ENCODE data around the gene INIP. TPM values are rescaled to one million over a fixed set of nuclear protein-coding genes. Genes with fewer than 3 reads are reported as not detected.

Gene INIP
- total and polyA plus RNA-seq, 9 of the 15 experiments (the other 6 are each of a cell fraction or from before 2014, with no cell fraction given): 11.9 to 87.9 (median 37.3) TPM

- peak overlapping the region; percentile 64 for H2AFZ ChIP-seq (ENCODE audit: low read depth, low read length)
- TF ChIP-seq ZFX (CRISPR knock-in tag; IDR thresholded peaks at IDR 0.05) (no peak), DIDO1 (tag; IDR thresholded peaks at IDR 0.05; ENCODE audit: low read depth) (no peak), ZNF717 (CRISPR knock-in tag; IDR thresholded peaks at IDR 0.05) (no peak), CHCHD3 (CRISPR knock-in tag; IDR thresholded peaks at IDR 0.05) (no peak), ELF2 (CRISPR knock-in tag; IDR thresholded peaks at IDR 0.05) (no peak), RBM14 (IDR thresholded peaks at IDR 0.05; ENCODE audit: borderline replicate concordance, insufficient read depth, low read depth, low read length) (no peak), CBFA2T3 (IDR thresholded peaks at IDR 0.05) (no peak), TAF7 (tag; IDR thresholded peaks at IDR 0.05) (no peak), HDAC1 (IDR thresholded peaks at IDR 0.05) (no peak), FOS (IDR thresholded peaks at IDR 0.05; ENCODE audit: extremely low read depth, insufficient read length) (no peak), HES1 (IDR thresholded peaks at IDR 0.05; ENCODE audit: low read depth) (no peak), ZNF644 (tag; IDR thresholded peaks at IDR 0.05; ENCODE audit: low read depth) (no peak), CBX8 (IDR thresholded peaks at IDR 0.05; ENCODE audit: borderline replicate concordance, extremely low read depth, low read depth, low read length, poor library complexity, severe bottlenecking) (no peak), FOXJ3 (CRISPR knock-in tag; IDR thresholded peaks at IDR 0.05) (no peak), YY1 (IDR thresholded peaks at IDR 0.05; ENCODE audit: borderline replicate concordance in 1 of 3, control insufficient read depth in 1 of 3, extremely low read depth in 1 of 3, insufficient read depth in 3 of 3, insufficient read length in 1 of 3, insufficient replicate concordance in 2 of 3, low read depth in 1 of 3, low read length in 2 of 3) (no peak), SRF (CRISPR knock-in tag; IDR thresholded peaks at IDR 0.05) (no peak)
- TF ChIP-seq, protein P1, sequence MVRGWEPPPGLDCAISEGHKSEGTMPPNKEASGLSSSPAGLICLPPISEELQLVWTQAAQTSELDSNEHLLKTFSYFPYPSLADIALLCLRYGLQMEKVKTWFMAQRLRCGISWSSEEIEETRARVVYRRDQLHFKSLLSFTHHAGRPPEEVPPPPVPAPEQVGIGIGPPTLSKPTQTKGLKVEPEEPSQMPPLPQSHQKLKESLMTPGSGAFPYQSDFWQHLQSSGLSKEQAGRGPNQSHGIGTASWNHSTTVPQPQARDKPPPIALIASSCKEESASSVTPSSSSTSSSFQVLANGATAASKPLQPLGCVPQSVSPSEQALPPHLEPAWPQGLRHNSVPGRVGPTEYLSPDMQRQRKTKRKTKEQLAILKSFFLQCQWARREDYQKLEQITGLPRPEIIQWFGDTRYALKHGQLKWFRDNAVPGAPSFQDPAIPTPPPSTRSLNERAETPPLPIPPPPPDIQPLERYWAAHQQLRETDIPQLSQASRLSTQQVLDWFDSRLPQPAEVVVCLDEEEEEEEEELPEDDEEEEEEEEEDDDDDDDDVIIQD (CRISPR knock-in tag; IDR thresholded peaks at IDR 0.05): no peak
- TF ChIP-seq, protein P2, sequence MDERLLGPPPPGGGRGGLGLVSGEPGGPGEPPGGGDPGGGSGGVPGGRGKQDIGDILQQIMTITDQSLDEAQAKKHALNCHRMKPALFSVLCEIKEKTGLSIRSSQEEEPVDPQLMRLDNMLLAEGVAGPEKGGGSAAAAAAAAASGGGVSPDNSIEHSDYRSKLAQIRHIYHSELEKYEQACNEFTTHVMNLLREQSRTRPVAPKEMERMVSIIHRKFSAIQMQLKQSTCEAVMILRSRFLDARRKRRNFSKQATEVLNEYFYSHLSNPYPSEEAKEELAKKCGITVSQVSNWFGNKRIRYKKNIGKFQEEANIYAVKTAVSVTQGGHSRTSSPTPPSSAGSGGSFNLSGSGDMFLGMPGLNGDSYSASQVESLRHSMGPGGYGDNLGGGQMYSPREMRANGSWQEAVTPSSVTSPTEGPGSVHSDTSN (CRISPR knock-in tag; IDR thresholded peaks at IDR 0.05; ENCODE audit: low read depth): no peak
- TF ChIP-seq, protein P2 (tag; conservative IDR thresholded peaks at IDR 0.05; ENCODE audit: low read depth): no peak
Measured at GRCh38 chr9:112725961-112726360, 8.0 kb upstream of the INIP start.

More at GRCh38 chr9:112725961-112726360, 8.0 kb upstream of the INIP start:
- no peaks in the 10 kb centered on the region for H3K9me1 ChIP-seq (ENCODE audit: control insufficient read depth, insufficient read depth, low read length)
- FAIRE-seq: no peak
- DNase-seq (ENCODE audit: extremely low read depth in 1 of 4, low spot score in 3 of 4): no peak
- H3K9me3 ChIP-seq (replicated peaks; ENCODE audit: control insufficient read depth, insufficient read depth, low read depth, low read length): no peaks in the 10 kb centered on the region
- no TSS peak for BruUV-seq (replicated peaks)
- no peaks in the 10 kb centered on the region for H3K4me1 ChIP-seq (replicated peaks in 1 of 2; ENCODE audit: control insufficient read depth in 2 of 2, insufficient read depth in 2 of 2, low read length in 2 of 2)
- intact Hi-C loops (cut with micrococcal nuclease): no loop called here
- H3K4me2 ChIP-seq (ENCODE audit: insufficient read depth, low read length): no peak overlapping the region
- 34% methylated on average over 3 of the region's 3 CpGs for WGBS (ENCODE audit: insufficient coverage, low coverage, missing lambda C conversion rate)
- in situ Hi-C loops (cut with MboI): no loop called here
- H3K9ac ChIP-seq (ENCODE audit: insufficient read depth in 1 of 2, low read depth in 2 of 2, low read length in 2 of 2): no peak overlapping the region
- H4K20me1 ChIP-seq (replicated peaks; ENCODE audit: control insufficient read depth, insufficient read depth, low read length): no peaks in the 10 kb centered on the region
- no peak overlapping the region for H3K4me3 ChIP-seq
- CTCF ChIA-PET (ENCODE audit: low intra/inter-chr PET ratio): no interaction called here
- POLR2A ChIA-PET: no interaction called here
- no peaks in the 10 kb centered on the region for H3K36me3 ChIP-seq (ENCODE audit: control insufficient read depth, insufficient read depth, low read length)
- no peak overlapping the region for H3K27ac ChIP-seq (ENCODE audit: extremely low read depth, low read depth, low read length)
- no peaks in the 10 kb centered on the region for H3K79me2 ChIP-seq (ENCODE audit: control insufficient read depth, insufficient read depth, low read length)
- ATAC-seq: peak; percentile 68
- no peaks in the 10 kb centered on the region for H3K27me3 ChIP-seq (ENCODE audit: control insufficient read depth in 2 of 2, insufficient read depth in 2 of 2, low read length in 2 of 2)
